ENCODE results near the gene ADK. TPM values are rescaled to one million over a fixed set of nuclear protein-coding genes. Genes with fewer than 3 reads are reported as not detected.
"Not testable (repeated sequence)": the region's sequence is repeated elsewhere in the genome, so short reads cannot be mapped to it uniquely, and the experiment has no call there.

The ADK gene
- polyA plus RNA-seq, 1 donor (not counting 4 experiments of a cell fraction or from before 2014, with no cell fraction given): 139 TPM

- DNase-seq (ENCODE audit: low read depth, low spot score) (no peak), FAIRE-seq (no peak)
- Histone ChIP-seq H3K9ac (ENCODE audit: control insufficient read depth, extremely low read depth, insufficient read depth, low read length) (no peak overlapping the region), H3K36me3 (ENCODE audit: control insufficient read depth in 2 of 2, extremely low read depth in 1 of 2, insufficient read depth in 2 of 2, low read length in 2 of 2) (peaks cover 11 to 14% of the 10 kb centered on the region in 2 experiments), H3K4me2 (ENCODE audit: control insufficient read depth, extremely low read depth, insufficient read depth, low read depth, low read length) (no peak overlapping the region), H3K4me3 (ENCODE audit: control insufficient read depth in 2 of 3, extremely low read depth in 1 of 3, insufficient read depth in 2 of 3, low read depth in 1 of 3, low read length in 3 of 3) (no peak overlapping the region), H3K27me3 (ENCODE audit: control insufficient read depth, extremely low read depth, insufficient read depth, low read length) (no peaks in the 10 kb centered on the region), H3K9me1 (ENCODE audit: control insufficient read depth, extremely low read depth, insufficient read depth, low read length) (no peaks in the 10 kb centered on the region), H2AFZ (ENCODE audit: control insufficient read depth, low read length) (no peak overlapping the region), H3K4me1 (ENCODE audit: control insufficient read depth, extremely low read depth, insufficient read depth, low read length) (no peaks in the 10 kb centered on the region), H4K20me1 (ENCODE audit: control insufficient read depth, extremely low read depth, insufficient read depth, low read length) (no peaks in the 10 kb centered on the region), H3K79me2 (ENCODE audit: control insufficient read depth, insufficient read depth, low read length) (peaks cover 26% of the 10 kb centered on the region), H3K27ac (ENCODE audit: control insufficient read depth, insufficient read depth, low read length) (no peak overlapping the region), H3K9me3 (ENCODE audit: control insufficient read depth, low read depth, low read length) (no peaks in the 10 kb centered on the region)
- TF ChIP-seq CTCF (optimal IDR thresholded peaks at IDR 0.05 in 1 of 3, IDR thresholded peaks at IDR 0.05 in 1 of 3, conservative IDR thresholded peaks at IDR 0.05 in 1 of 3; ENCODE audit: extremely low read depth in 1 of 3, insufficient read depth in 2 of 3, low read length in 3 of 3) (no peak), EZH2 (IDR thresholded peaks at IDR 0.05; ENCODE audit: low read length) (no peak)
- dilution Hi-C loops (cut with MboI; ENCODE audit: extremely low pct_ligation_motif_present, low sequenced_read_pairs): no loop called here
Measured at GRCh38 chr10:74137992-74138391, 13.0 kb upstream of the ADK start.

GRCh38 chr10:74138596-74138995 lies 12.4 kb upstream of the ADK start:
- H3K27me3 ChIP-seq (ENCODE audit: control insufficient read depth, extremely low read depth, insufficient read depth, low read length); DNase-seq (ENCODE audit: low read depth, low spot score); FAIRE-seq; H3K4me1 ChIP-seq (ENCODE audit: control insufficient read depth, extremely low read depth, insufficient read depth, low read length); H3K27ac ChIP-seq (ENCODE audit: control insufficient read depth, insufficient read depth, low read length); dilution Hi-C loops (cut with MboI; ENCODE audit: extremely low pct_ligation_motif_present, low sequenced_read_pairs); H3K9me1 ChIP-seq (ENCODE audit: control insufficient read depth, extremely low read depth, insufficient read depth, low read length); H3K4me3 ChIP-seq (ENCODE audit: control insufficient read depth in 2 of 3, extremely low read depth in 1 of 3, insufficient read depth in 2 of 3, low read depth in 1 of 3, low read length in 3 of 3); H2AFZ ChIP-seq (ENCODE audit: control insufficient read depth, low read length); H3K4me2 ChIP-seq (ENCODE audit: control insufficient read depth, extremely low read depth, insufficient read depth, low read depth, low read length); H3K9me3 ChIP-seq (ENCODE audit: control insufficient read depth, low read depth, low read length); H4K20me1 ChIP-seq (ENCODE audit: control insufficient read depth, extremely low read depth, insufficient read depth, low read length); H3K9ac ChIP-seq (ENCODE audit: control insufficient read depth, extremely low read depth, insufficient read depth, low read length): not testable (repeated sequence)
- H3K79me2 ChIP-seq (ENCODE audit: control insufficient read depth, insufficient read depth, low read length): peaks cover 31% of the 10 kb centered on the region
- peaks cover 9 to 14% of the 10 kb centered on the region in 2 experiments for H3K36me3 ChIP-seq (ENCODE audit: control insufficient read depth in 2 of 2, extremely low read depth in 1 of 2, insufficient read depth in 2 of 2, low read length in 2 of 2)

- Histone ChIP-seq H3K9me3 (ENCODE audit: control insufficient read depth, low read depth, low read length) (no peaks in the 10 kb centered on the region), H3K4me1 (ENCODE audit: control insufficient read depth, extremely low read depth, insufficient read depth, low read length) (no peaks in the 10 kb centered on the region), H3K4me3 (ENCODE audit: control insufficient read depth in 2 of 3, extremely low read depth in 1 of 3, insufficient read depth in 2 of 3, low read depth in 1 of 3, low read length in 3 of 3) (no peak overlapping the region), H3K79me2 (ENCODE audit: control insufficient read depth, insufficient read depth, low read length) (peaks cover 40% of the 10 kb centered on the region), H3K27me3 (ENCODE audit: control insufficient read depth, extremely low read depth, insufficient read depth, low read length) (no peaks in the 10 kb centered on the region), H3K9me1 (ENCODE audit: control insufficient read depth, extremely low read depth, insufficient read depth, low read length) (no peaks in the 10 kb centered on the region), H3K36me3 (ENCODE audit: control insufficient read depth in 2 of 2, extremely low read depth in 1 of 2, insufficient read depth in 2 of 2, low read length in 2 of 2) (peaks cover 7 to 10% of the 10 kb centered on the region in 2 experiments), H4K20me1 (ENCODE audit: control insufficient read depth, extremely low read depth, insufficient read depth, low read length) (no peaks in the 10 kb centered on the region), H3K27ac (ENCODE audit: control insufficient read depth, insufficient read depth, low read length) (no peak overlapping the region), H2AFZ (ENCODE audit: control insufficient read depth, low read length) (no peak overlapping the region), H3K9ac (ENCODE audit: control insufficient read depth, extremely low read depth, insufficient read depth, low read length) (no peak overlapping the region), H3K4me2 (ENCODE audit: control insufficient read depth, extremely low read depth, insufficient read depth, low read depth, low read length) (no peak overlapping the region)
- no peak for TF ChIP-seq EZH2 (IDR thresholded peaks at IDR 0.05; ENCODE audit: low read length)
- TF ChIP-seq CTCF (optimal IDR thresholded peaks at IDR 0.05 in 1 of 3, IDR thresholded peaks at IDR 0.05 in 1 of 3, conservative IDR thresholded peaks at IDR 0.05 in 1 of 3; ENCODE audit: extremely low read depth in 1 of 3, insufficient read depth in 2 of 3, low read length in 3 of 3): no peak
- DNase-seq (ENCODE audit: low read depth, low spot score): no peak
- FAIRE-seq: no peak
- dilution Hi-C loops (cut with MboI; ENCODE audit: extremely low pct_ligation_motif_present, low sequenced_read_pairs): no loop called here
Measured at GRCh38 chr10:74139981-74140380, 11.0 kb upstream of the ADK start.
